ENCODE measurements around the gene PRKCA.

- TF ChIP-seq POLR2A (IDR thresholded peaks at IDR 0.05): no peak
- TF ChIP-seq CTCF (IDR thresholded peaks at IDR 0.05): no peak
- no peak for TF ChIP-seq POLR2AphosphoS5 (IDR thresholded peaks at IDR 0.05)
These were observed 130.7 kb downstream of the PRKCA start for GRCh38 chr17:66432996-66433551.

All from prostate gland (tissue), 2 donors.